Placental pericyte (primary cell): Measurements from ENCODE around the gene SNX9. TPM values are rescaled to one million over a fixed set of nuclear protein-coding genes. Genes with fewer than 3 reads are reported as not detected.

Experiments used
- small RNA-seq: library from RNA; depleted of rRNA; stranded (forward); fragments of <200 nt; gene quantifications from one replicate; pipeline ENCODE3, GENCODE V24; 2012; ENCODE audit warnings: low replicate concordance
- total RNA-seq: library from RNA; depleted of rRNA; stranded (reverse); fragments of >200 nt; gene quantifications from 2 replicates; pipeline ENCODE4 v1.2.3, GENCODE V29; 2012

Gene SNX9
- total RNA-seq = 61.9 and 65.0 TPM in 2 replicates

GRCh38 chr6:157823001-157823527 is at the start of gene SNX9:
TSS of gene SNX9 (plus strand) at chr6:157823246. CDS start at chr6:157823435, 189 bp downstream.

GRCh38 chr6:157981395-157982101 is 158.5 kb downstream of the SNX9 start, which contains the start of gene SYNJ2:
TSS of gene SYNJ2 (plus strand) at chr6:157981863. CDS start at chr6:157981962, 99 bp downstream.

Small RNA genes lying within 50 kb of the gene (small RNA-seq; reads per million reads assigned to genes)
- gene HSPE1P26 (not detected), gene RNU6-786P (not detected)

Other genes starting within 250 kb of the SNX9 start
- 24.1 and 89.8 TPM in 2 replicates for gene SYNJ2, start 158.6 kb downstream of the SNX9 start, total RNA-seq